ENCODE data around the gene NAPA.

Gene NAPA

DNA sequence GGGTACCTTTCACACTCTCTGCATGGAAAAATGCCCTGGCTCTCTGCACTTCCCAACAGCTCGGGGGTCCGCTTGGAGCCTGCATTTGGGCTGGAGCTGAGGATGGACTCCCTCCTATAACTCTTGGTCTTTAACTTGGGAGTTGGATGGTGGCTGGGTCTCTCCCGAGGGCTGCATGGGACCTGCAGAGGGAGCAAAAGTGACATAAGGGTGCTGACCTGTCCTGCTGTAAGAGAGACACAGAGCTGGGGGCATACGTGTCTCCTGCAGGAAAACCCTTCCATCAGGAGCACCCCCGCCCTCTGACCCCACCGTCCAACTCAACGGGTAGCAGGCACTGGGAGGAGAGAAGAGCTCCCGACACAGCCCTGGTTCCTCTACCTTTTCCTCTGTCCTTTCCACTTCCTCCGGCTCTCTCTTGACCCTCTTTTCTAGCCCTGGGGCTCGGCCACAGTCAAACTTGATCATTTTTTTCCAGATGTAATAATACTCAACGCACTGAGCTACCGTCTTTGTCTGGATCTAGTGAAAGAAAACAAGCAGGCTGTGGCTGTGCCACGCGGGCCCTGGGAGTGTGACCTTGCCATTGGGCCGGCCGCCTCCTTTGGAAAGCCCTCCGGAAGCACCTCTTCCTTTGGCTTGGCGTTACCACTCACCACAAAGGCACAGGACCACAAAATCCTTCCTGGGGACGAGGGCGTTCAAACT is 6.8 kb upstream of the NAPA start:
- no peak for DNase-seq

DNA sequence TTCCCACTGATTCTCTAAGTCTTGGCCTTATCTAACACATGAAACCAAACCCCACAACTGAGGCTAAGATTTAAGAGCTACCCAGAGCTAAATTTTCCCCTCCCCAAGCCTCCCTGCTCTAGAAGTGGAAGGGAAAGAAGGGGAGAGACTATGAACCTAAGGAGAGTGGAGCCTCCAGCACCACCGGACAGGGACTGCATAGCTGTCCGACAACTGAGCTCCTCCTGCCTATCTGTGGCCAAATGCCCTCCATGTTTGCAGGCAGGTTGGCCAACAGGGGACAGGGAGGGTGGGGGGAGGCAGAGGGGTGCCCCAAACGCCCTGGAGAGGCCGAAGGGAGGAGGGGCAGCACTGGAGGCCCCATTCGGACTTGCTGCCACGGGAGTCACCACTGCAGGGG is 6.0 kb upstream of the NAPA start:
- DNase-seq: no peak

DNA sequence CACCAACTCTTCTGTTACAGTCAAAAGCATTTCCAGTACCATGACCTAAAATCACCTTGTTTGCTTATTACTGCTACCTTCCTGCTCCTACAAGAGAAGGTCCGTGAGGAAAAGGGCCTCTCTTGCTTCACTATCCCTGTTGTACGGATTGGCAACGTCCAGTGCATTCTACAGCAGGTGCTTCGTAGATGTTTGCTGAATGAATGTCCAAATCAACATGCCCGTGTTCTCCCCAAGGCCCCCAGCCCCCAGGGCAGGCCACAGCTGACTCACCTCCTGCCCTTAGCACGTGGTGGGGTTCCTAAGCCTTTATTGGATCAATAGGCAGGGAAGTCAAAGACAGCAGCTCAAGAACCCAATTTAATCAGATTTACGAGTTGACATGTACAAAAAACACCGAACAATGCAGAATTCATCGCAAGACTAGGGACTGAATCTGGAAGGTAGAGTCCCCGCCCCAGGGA is 5.5 kb upstream of the NAPA start:
- no peak for DNase-seq

DNA sequence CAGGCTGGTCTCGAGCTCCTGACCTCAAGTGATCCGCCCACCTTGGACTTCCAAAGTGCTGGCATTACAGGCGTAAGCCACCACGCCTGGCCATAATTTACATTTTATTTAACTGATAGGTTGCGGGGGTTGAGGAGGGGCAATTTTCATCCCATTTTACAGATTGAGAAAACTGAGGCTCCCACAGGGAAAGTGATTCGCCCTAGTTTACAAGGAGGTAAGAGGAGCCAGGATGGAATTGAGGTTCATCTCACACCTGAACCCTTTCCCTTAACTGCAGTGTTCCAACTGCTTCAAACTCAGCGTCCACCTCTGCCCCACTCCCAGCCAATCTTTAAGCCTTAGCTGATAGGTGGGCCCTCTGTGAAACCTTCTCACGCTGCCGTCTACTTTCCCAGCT is 4.0 kb upstream of the NAPA start:
- no peak for DNase-seq

DNA sequence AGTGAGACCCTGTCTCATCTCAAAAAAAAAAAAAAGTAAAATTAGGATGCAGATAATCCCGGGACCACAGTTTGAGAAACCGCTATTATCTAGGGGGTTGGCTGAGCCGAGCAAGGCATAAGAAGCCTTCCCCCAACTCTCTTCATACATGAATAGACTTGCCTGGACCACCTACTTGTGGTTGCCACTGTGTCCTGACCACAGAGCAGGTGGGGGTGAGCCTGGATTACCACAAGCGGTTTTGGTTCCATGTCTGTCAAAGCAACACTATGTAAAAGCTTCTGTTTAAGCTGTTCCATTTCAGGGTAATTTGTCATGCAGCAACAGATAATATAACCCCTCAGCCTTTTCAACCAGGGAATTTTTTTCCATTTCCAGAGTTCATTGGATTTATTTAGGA is 3.3 kb upstream of the NAPA start:
- peak; percentile 58 for DNase-seq

DNA sequence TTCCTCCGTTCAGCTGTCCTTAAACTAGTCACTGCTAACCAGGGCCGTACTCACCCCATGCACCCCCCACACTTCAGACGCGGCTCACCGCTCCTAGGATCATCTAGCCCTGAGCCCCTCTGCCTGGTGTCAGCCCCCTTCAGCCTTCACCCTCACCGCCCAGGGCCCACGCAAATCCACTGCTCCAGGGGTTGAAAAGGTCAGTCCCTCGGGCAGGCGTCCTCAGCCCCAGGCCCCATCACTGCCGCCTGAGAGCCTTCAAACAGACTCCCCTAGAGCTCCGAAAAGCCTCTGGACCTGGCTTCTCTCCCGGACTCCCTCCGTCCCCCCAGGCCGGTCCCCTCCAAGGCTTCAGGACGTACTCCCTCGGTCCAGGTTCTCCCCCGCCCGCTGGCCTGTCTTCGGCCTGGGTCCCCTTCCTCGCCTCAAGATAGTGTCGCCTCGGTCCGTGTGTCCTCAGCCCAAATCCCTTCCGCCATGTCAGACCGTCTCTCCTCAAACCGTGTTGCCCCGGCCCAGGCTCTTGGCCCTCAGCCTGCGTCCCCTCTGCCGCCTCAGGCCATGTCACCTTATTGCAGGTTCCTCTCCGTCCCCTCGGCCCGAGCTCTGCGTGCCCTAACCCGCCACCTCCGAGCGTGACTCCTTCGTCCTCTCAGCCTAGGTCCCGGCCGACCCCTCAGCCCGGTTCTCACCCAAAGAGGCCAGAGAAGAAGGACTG is 553 bp downstream of the NAPA start:
- DNase-seq: no peak

DNA sequence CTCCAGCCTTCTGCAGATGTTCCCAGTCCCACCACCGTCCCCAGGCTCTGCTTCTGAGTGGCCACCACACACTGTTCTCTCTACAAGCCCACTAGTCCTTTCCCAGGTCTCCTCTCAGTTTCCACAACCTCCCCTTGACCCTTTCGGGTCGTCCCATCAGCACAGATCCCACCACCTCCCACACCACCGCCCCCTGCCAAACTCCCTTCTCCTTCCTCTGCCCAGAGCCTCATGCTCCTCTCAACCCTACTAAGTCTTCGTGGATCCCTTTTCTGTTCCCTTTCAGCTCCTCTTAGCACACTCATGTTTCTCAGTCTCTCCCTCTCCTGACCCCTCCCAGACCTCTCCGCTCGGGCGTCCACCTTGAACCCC is 1.9 kb downstream of the NAPA start:
- DNase-seq: no peak

DNA sequence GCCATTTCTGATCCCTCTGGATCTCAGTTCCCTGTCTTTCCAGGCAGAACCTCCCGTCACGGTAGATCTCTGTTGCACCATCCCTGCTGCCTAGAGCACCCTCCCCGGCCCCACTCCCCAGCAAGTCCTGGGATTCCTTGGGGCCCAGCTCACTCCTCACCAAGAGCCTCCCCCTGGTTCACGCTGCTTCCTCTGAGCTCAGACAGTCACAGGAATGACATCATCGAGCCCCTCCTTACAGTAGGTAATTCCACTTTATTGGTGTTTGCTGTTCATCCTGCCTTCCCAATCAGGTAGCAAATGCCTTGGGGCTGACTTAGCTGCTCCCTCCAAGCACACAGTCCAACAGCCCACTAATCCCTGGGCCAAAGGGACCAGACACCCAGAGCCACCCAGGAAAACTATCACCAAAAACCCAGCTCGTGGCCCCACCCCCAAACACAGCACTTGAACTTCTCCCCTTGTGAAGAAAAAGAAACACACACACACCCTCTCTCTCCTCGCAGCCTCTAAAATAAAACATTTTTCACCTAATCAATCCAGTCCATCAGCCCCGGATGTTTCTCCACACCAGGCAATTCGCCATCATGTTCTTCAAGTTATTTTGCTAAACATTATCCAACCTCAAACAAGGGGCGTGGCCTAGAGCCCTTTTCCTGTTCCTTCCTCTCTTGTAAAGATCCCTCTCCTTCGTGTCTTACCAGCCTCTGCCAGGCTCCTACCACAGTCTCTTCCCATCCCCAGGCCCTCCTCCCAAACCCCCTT is 2.5 kb downstream of the NAPA start:
- no peak for DNase-seq

DNA sequence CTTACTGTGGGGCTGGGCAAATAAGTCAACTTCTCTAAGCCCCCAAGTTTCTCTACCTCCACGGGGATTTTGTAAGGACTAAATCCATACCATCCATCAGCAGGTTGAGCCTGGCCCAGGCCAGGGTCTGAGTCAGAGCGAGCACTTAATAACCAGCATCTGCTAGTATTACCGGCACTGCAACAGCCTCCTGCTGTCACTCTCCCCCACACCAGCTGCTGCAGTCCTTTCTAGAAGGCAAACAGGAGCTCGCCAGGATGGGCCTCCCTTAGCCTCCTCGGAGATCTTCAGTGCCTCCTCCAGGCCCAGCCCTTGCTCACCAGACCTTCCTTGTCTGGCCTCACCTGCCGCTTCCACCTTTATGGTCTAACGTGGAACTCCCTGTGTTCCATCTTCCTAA is 3.2 kb downstream of the NAPA start:
- DNase-seq: no peak

DNA sequence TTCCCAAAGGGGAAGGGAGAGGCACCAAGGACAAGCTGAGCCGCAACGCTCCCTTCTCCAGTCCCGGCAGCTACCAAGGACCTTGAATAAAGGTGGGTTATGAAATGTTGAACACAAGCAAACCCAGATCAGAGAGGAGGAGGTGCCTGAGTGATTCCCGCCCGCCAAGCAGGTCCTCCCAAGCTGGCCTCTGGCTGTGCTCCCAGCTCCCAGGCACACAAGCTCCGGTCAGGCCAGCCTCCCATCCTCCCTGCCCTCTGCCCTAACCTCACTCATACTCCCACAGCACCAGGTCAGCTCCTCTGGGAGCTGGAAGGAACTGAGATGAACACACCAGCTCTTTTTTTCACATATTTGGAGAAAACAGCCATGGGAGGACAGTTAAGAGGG is 3.7 kb downstream of the NAPA start:
- no peak for DNase-seq

DNA sequence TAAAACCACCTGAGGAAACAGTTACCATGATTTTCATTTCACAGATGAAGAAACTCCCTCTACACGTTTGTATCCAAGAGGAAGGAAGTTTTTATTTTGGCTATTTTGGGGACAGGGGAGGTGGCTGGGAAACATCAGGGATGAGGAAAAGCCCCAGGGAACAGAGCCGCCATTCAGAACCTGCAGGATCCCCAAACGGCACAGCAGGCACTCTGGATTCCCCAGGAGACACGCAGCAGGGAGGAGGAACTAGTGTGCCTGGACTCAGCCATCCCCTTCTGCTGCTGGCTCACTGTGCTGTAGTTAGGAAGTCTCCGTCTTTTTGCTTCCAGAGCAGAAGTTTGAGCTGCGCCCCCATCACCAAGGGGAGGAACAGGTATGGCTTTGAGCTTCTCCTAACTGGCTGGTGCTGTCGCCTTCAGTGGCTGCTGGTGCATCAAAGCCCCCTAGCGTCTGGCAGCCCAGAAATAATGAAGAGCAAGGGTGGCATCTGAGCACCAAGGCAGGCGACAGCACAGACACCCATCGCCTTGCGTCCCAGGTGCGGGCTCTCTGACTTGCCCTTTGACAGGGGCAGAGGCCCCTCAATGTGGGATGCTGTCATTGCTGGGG is 4.2 kb downstream of the NAPA start:
- no peak for DNase-seq

DNA sequence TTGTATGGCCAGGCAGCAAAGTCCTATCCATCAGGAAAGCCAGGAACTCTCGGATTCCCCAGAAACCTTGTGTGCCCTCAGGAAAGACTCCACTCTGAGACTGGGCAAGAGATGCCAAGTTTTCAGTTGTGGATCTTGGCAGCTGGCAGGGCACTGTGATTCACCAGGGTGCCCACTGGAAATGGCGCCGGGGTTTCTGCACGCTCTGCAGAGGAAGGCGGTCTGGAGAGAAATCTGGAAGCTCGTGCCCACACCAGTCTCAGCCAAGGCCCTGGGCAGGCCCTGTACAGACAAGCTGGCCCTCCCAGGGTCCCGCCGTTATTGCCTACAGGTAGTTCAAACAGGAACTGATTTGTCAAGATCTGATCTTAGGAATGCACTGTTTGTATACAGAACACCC is 4.9 kb downstream of the NAPA start:
- no peak for DNase-seq

DNA sequence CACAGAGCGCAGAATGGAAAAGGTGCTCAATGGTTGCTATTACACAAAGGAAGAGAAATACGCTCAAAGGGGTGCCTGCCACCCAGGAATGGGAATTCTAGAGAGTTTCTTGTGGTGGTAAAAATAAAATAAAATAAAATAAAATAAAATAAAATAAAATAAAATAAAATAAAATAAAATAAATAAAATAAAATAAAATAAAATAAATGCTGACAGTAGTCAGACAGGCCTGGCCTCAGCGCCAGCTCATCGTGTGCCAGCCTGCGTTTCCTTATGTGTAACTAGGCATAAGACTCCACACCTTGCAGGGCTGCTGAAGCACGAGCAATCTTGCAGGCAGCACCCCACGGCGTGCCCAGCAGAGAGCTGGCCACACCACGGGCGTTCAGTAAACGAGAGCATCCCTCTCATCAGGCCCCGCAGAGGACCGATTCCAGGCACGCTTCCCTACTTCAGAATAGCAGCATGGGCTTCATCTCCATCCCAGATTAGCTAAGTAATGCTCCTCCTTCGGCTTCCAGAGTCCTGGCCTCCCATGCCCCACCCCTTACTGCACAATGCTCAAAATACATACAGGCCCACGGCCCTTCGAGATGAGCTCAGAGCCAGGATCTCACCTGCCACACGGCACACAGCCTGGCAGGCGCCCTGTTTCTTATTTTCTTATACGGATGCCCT is 5.6 kb downstream of the NAPA start:
- no peak for DNase-seq

DNA sequence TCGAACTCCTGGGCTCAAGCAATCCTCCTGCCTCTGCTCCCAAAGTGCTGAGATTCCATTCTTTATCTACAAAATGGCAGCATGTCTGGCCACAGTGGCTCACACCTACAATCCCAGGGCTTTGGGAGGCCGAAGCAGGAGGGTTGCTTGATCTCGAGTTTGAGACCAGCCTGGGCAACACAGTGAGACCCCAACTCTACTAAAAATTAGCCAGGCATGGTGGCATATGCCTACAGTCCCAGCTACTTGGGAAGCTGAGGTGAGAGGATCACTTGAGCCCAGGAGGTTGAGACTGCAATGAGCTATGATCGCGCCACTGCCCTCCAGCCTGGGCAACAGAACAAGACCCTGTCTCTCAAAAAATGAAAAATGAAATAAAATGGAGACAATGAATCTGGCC is 6.1 kb downstream of the NAPA start:
- DNase-seq: no peak

DNA sequence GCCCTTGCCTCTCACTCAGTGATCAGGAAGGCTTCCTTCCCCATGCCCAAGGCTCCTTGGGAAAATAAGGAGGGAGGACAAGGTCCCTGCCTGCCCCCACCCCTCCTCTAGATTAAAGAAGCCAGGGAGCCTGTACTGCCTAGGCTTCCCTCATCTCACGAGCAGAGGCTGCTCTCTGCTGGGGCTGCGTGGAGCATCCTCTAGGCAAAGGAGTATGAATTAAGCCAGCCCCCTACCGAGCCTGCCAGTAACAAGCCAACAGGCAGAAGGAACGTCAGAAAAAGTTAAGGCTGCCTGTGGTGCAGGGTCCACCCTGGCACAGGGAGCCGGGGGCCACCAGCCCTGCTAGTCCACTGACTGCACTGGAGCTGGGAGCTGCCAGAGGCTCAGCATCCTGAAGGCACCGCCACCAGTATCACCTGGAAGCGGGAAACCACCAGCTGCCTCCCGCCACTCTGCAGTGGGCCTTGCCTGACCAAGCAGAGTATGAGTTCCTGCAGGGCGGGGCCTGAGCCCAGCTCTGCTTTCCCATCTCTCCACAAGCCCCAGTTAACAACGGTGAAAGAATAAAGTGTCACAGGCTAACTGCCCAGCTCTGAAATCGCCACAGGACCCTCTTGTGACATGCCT is 6.8 kb downstream of the NAPA start:
- DNase-seq: no peak

DNA sequence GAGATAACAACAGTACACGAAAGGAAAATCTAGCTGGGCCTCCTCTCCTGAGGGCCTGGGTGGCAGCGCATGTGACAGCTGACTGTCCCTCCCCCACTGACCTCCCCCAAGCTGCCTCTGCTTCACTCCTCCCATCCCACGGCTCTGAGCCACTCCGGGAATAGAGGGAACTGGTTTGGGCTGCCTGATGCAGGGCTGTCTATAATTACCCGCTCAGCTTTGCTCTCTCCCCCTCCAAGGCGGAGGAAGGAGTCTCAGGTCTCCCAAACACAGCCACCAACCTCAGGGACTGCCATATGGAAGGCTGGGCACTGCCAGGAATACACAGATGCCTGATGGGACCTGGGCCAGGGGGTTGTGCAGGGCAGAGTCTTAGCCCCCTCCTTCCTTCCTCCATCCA is 7.9 kb downstream of the NAPA start:
- no peak for DNase-seq

DNA sequence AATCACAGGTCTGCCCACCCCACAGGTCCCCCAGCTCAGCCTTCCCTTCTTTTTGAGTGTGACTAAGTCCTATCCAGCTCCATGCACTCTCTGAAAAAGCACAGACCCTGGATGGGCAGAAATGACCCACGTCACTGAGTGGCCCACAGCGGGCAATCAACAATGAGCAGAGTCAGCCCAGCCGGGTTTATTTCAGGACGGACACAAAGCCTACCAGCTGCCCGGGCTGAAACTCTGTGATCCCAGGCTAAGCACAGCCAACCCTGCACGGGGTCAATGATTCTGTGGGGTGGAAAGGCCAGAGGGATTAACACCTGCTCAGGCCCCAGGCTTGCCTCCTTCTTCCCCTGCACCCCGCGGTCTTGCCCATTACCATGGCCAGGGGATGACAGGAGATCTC is 8.4 kb downstream of the NAPA start:
- DNase-seq: no peak

DNA sequence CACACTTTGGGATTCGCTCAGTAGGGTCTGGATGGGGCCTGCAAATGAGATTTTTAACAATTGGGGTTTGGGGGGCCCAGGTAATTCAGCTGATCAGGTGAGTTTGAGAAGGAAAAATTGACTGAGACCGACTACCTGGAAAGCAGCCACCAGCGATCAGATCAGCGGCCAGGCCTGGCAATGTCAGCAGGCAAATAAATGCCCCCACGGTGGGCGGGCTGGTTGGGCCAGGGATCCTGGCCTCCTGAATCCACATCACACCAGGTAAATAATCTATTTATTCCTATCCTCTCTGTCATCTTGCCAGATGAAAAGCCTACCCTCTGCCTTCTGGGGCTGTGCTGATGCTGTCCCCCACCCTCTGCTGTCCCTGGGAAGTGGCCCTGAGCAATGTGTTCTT is 9.4 kb downstream of the NAPA start:
- DNase-seq: no peak

DNA sequence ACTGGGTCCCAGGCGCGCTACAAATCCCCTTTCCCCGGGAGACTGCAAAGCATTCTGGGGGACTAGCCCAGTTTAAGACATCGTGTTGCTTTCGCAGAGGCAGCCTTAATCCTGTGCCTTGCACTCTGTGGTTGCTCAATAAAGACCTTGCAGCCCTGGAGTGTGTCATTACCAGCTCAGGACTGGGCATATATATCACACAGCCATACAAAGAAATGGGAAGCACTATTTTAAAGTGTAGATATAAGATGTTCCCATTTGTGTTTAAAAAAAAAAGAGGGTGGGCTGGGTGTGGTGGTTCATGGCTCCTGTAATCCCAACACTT is 11.1 kb downstream of the NAPA start:
- DNase-seq: no peak

DNA sequence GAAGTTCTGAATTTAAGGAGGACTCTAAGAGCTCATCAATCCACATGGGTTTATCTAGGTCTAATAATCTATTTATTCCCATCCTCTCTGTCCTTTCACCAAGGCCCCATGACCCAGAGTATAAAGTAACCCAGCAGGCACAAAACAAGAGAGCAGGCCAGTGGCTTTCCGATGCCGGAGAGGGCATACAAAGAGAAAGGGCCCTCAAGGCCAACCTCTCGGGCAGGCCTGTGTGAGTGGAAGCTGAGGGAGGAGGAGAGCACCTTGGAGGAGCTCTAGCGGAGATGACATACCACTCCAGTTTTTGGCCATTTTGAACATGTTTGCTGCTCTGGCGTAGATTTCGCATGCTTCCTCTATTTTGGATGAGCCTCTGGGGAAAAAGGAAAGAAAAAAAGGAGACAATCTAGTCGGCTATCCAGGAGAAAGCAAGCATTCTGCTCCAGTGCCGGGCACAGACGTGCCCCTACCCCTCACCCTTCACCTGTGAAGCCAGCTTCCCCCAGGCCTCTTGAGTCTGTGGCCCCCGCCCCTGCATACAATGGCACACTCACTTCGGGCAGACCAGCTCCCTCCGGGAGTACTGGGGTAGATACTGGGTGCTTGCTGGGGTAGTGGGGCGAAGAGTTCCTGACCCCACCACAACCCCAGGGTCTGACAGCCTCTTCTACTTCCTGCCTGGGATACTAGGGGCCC is 11.6 kb downstream of the NAPA start:
- no peak for DNase-seq

DNA sequence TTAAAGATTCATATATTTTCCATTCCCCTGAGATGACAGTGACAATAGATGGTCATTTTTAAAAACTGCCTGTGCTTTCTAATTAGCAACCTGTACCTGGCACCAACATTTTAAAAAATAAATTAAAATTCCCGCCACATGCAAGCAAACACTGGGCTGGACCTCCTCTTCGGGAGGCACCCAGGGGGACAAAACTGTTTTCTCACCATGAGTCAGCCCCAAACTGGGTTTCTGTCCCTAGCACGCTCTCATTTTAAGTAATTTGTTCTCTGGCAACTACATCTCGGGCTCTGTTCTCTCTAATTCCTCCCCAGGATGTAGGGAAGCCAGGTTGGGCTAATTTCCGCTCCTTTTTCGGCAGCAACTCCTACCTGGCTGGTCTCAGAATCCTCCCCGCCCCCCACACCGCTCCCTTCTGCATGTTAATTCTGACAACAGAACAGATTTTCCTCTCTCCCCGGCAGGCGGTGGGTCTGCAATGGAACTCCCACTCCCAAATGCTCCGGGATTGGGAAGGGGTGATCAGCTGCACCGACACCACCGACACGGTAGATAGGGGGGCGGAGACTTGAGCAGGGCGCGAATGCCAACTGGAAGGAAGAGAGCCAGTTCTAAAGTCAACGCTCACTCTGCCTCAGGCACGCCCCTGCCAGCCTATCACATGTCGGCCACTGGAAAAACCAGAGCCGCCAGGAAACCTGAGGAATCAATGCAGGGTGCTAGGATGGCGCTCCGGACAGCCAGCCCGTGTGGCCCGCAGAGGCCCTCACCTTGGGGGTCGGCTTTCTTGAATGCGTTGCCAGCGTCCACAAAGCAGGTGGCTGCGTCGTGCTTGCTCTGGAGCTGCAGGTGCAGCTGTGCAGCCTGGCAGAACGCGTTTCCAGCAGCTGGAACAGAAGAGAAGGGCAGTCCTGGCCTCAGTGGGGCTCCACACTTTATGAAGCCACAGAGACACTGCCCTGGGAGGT is 14.7 kb downstream of the NAPA start:
- no peak for DNase-seq

Data from NK-92 treated with Interleukin-12 subunit alpha and Interleukin-12 subunit beta, amount 100 ng/mL, for 24 hours (cell line).